Duodenal mucosa (tissue), 2 donors: ENCODE results near the gene PIP5K1B.

Experiments
- H3K27ac ChIP-seq: one replicate; pipeline ENCODE4 v1.7.0; 2013; ENCODE audit warnings: low read depth, low read length
- H3K27me3 ChIP-seq, 2 donors: one replicate each; pipeline ENCODE4 v1.7.0; 2013; ENCODE audit warnings: low read length in 2 of 2, control low read depth in 1 of 2; ENCODE audit not compliant: insufficient read depth in 2 of 2, control insufficient read depth in 1 of 2
- H3K36me3 ChIP-seq, 2 donors: one replicate each; pipeline ENCODE4 v1.7.0; 2013; ENCODE audit warnings: low read length in 2 of 2, control low read depth in 1 of 2; ENCODE audit not compliant: insufficient read depth in 2 of 2, control insufficient read depth in 1 of 2
- H3K4me1 ChIP-seq, 2 donors: one replicate each; pipeline ENCODE4 v1.7.0; 2013; ENCODE audit warnings: low read length in 2 of 2, control low read depth in 1 of 2; ENCODE audit not compliant: insufficient read depth in 2 of 2, control insufficient read depth in 1 of 2
- H3K4me3 ChIP-seq, 2 donors: one replicate each; pipeline ENCODE4 v1.7.0; 2013; ENCODE audit warnings: low read length in 2 of 2, low read depth in 1 of 2
- H3K9ac ChIP-seq, 2 donors: one replicate each; pipeline ENCODE4 v1.7.0; 2013; ENCODE audit warnings: low read length in 2 of 2, low read depth in 1 of 2
- H3K9me3 ChIP-seq, 2 donors: one replicate each; pipeline ENCODE4 v1.7.0; 2013; ENCODE audit warnings: low read length in 2 of 2, control low read depth in 1 of 2; ENCODE audit not compliant: control insufficient read depth in 1 of 2

PIP5K1B gene

DNA sequence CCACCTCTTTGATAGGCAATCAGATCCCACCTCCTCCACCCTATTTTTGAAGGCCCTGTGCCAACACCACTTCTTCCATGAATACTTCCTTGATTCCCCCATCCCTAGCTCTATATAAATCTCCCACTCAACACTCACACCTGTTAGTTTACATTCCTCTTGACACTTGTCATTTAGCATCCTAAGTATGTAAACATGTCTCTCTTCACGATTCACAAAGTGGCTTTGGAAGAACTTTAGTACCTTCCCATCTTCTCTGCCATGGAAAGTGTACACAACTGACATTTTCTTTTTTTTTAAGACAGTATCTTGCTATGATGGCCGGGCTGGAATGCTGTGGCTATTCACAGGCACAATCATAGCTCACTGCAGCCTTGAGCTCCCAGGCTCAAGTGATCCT, 329.0 kb downstream of the PIP5K1B start:
- no peaks in the 10 kb centered on the region for H3K27me3 ChIP-seq
- no peak overlapping the region for H3K9ac ChIP-seq
- H3K36me3 ChIP-seq: no peaks in the 10 kb centered on the region
- H3K27ac ChIP-seq: no peak overlapping the region
- H3K9me3 ChIP-seq: no peaks in the 10 kb centered on the region
- H3K4me3 ChIP-seq: no peak overlapping the region
- H3K4me1 ChIP-seq: peaks cover 11% of the 10 kb centered on the region in 2 donors

DNA sequence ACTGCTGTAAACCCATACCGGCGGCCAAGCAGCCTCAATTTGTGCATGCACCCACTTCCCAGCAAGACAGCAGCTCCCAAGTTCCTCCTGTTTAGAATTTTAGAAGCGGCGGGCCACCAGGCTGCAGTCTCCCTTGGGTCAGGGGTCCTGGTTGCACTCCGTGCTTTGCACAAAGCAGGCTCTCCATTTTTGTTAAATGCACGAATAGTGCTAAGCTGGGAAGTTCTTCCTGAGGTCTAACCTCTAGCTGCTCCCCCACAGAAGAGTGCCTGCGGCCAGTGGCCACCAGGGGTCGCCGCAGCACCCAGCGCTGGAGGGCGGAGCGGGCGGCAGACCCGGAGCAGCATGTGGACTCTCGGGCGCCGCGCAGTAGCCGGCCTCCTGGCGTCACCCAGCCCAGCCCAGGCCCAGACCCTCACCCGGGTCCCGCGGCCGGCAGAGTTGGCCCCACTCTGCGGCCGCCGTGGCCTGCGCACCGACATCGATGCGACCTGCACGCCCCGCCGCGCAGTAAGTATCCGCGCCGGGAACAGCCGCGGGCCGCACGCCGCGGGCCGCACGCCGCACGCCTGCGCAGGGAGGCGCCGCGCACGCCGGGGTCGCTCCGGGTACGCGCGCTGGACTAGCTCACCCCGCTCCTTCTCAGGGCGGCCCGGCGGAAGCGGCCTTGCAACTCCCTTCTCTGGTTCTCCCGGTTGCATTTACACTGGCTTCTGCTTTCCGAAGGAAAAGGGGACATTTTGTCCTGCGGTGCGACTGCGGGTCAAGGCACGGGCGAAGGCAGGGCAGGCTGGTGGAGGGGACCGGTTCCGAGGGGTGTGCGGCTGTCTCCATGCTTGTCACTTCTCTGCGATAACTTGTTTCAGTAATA, 330.6 kb downstream of the PIP5K1B start, which contains the start of gene FXN:
Gene FXN (plus strand): TSS at position 315 of the 871 bp plus-strand sequence. CDS start 31 bp downstream, at position 346.
- no peaks in the 10 kb centered on the region for H3K36me3 ChIP-seq
- H3K4me1 ChIP-seq: peaks cover 11% of the 10 kb centered on the region in 2 donors
- peak within 1 kb of the TSS; percentile 65 for H3K27ac ChIP-seq
- H3K9ac ChIP-seq: peak within 1 kb of the TSS; percentile 80 to 98
- H3K9me3 ChIP-seq: no peaks in the 10 kb centered on the region
- peak within 1 kb of the TSS; percentile 98 to 99 for H3K4me3 ChIP-seq
- H3K27me3 ChIP-seq: no peaks in the 10 kb centered on the region

DNA sequence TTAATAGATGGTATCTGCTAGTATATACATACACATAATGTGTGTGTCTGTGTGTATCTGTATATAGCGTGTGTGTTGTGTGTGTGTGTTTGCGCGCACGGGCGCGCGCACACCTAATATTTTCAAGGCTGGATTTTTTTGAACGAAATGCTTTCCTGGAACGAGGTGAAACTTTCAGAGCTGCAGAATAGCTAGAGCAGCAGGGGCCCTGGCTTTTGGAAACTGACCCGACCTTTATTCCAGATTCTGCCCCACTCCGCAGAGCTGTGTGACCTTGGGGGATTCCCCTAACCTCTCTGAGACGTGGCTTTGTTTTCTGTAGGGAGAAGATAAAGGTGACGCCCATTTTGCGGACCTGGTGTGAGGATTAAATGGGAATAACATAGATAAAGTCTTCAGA, 331.3 kb downstream of the PIP5K1B start:
- peak overlapping the region; percentile 80 to 98 for H3K9ac ChIP-seq
- no peaks in the 10 kb centered on the region for H3K9me3 ChIP-seq
- peak overlapping the region; percentile 65 for H3K27ac ChIP-seq
- H3K36me3 ChIP-seq: no peaks in the 10 kb centered on the region
- peaks cover 11% of the 10 kb centered on the region in 2 donors for H3K4me1 ChIP-seq
- peak overlapping the region; percentile 98 to 99 for H3K4me3 ChIP-seq
- no peaks in the 10 kb centered on the region for H3K27me3 ChIP-seq

DNA sequence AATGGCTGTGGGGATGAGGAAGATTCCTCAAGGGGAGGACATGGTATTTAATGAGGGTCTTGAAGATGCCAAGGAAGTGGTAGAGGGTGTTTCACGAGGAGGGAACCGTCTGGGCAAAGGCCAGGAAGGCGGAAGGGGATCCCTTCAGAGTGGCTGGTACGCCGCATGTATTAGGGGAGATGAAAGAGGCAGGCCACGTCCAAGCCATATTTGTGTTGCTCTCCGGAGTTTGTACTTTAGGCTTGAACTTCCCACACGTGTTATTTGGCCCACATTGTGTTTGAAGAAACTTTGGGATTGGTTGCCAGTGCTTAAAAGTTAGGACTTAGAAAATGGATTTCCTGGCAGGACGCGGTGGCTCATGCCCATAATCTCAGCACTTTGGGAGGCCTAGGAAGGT, 331.8 kb downstream of the PIP5K1B start:
- Histone ChIP-seq H3K27me3 (no peaks in the 10 kb centered on the region), H3K9me3 (no peaks in the 10 kb centered on the region), H3K36me3 (no peaks in the 10 kb centered on the region), H3K4me3 (peak overlapping the region; percentile 98 to 99), H3K27ac (no peak overlapping the region), H3K4me1 (peaks cover 11% of the 10 kb centered on the region in 2 donors), H3K9ac (peak overlapping the region; percentile 80 to 98)

DNA sequence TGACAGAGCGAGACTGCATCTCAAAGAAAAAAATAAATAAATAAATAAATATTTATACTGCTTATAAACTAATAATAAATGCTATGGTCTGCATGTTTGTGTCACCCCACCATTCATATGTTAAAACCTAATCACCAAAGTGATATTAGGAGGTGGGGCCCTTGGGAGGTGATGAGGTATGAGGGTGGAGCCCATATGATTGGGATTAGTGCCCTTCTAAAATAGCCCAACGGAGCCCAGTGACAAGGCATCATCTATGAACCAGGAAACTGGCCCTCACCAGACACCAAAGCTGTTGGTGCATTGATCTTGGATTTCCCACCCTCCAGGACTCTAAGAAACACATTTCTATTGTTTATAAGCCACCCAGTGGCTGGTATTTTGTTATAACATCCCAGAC, 335.6 kb downstream of the PIP5K1B start:
- Histone ChIP-seq H3K36me3 (no peaks in the 10 kb centered on the region), H3K4me3 (no peak overlapping the region), H3K4me1 (peaks cover 12 to 14% of the 10 kb centered on the region in 2 donors), H3K9me3 (no peaks in the 10 kb centered on the region), H3K27ac (no peak overlapping the region), H3K9ac (no peak overlapping the region), H3K27me3 (no peaks in the 10 kb centered on the region)

DNA sequence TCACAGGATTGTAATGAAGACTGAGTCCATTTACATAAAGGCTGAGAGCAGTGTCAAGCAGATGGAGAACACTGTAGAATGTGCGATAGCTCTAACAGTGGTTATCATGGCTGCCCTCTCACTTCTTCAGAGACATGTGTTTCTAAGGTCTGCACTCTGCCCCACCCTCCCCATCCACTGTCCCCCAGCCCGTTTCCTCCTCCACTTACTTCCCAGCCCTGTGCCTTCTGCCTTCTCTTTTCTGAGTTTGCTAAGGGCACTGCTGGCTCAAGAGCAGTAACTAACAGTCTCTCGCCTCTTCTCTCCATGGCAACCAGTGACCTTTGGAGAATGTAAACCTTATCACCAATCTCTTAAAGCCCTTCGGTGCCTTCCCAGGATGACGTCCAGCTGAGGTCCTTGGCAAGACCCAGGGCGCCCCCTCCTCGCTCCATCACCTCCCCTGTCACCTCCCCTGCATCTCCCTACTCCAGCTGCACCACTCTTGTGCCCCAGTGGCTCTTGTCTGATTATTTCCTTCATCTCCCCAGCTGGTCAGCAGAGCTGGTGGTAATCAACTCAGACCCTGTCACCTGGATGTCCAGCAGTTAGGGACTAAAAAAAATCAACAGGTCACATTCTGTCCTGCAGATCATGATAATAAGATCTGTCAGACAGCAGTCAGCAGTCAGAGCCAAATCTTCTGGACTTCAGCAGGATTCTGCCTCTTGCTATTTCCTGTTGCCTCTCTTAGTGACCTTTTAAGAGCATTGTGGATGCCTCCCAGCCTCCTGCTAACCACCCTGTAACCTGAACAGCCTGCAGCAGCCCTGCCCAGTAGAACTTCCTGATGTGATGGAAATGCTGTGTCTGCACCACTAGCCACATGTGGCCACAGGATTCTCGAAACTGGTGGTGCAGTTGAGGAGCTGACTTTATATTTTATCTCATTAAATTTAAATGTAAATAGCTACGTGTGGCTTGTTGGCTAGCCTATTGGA, 339.5 kb downstream of the PIP5K1B start:
- H3K36me3 ChIP-seq: peaks cover 0 to 27% of the 10 kb centered on the region in 2 donors
- no peak overlapping the region for H3K27ac ChIP-seq
- no peaks in the 10 kb centered on the region for H3K27me3 ChIP-seq
- H3K4me1 ChIP-seq: peaks cover 5 to 7% of the 10 kb centered on the region in 2 donors
- H3K9me3 ChIP-seq: no peaks in the 10 kb centered on the region
- no peak overlapping the region for H3K9ac ChIP-seq
- H3K4me3 ChIP-seq: no peak overlapping the region

DNA sequence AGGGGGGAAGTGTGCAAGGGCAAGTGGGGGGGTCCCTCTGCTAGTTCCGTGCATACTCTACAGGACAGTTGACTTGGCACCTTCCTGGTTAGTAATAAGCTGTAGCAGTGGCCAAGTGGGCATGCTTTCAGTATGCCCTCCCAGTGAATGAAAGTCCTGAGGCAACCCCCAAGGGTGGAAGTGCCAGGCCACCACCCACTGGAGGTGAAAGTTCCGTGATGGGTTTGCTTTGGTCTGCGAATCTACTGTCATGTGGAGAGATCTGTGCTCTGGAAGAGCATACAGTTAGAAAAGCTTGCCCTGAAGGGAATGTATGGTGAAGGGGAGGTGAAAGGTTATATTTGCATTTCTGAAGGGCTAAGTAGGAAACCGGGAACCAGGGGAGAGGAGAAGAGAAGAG, 340.8 kb downstream of the PIP5K1B start:
- Histone ChIP-seq H3K9ac (no peak overlapping the region), H3K4me3 (no peak overlapping the region), H3K27ac (no peak overlapping the region), H3K9me3 (no peaks in the 10 kb centered on the region), H3K27me3 (no peaks in the 10 kb centered on the region), H3K4me1 (peaks cover 5 to 7% of the 10 kb centered on the region in 2 donors), H3K36me3 (peaks cover 0 to 27% of the 10 kb centered on the region in 2 donors)

DNA sequence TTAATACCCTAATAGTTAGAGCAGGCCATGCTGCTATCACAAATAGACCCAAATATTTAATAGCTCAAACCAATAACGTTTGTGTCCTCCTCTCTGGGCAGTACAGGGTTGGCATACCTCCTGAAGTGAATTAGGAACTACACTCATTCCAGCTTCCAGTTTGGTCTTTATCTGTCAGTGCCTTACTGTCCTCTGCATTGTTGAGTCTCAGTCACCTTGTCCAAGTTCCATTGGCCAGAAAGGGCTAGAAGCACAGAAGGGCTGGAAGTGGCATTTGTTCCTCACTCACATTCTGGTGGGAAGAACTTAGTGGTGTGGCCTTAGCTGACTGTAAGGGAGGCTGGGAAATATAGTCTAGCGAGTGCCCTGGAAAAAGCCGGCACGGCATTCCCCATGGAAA, 341.7 kb downstream of the PIP5K1B start:
- H3K9ac ChIP-seq: no peak overlapping the region
- no peak overlapping the region for H3K27ac ChIP-seq
- H3K4me1 ChIP-seq: peaks cover 5 to 7% of the 10 kb centered on the region in 2 donors
- no peaks in the 10 kb centered on the region for H3K27me3 ChIP-seq
- peaks cover 0 to 27% of the 10 kb centered on the region in 2 donors for H3K36me3 ChIP-seq
- no peaks in the 10 kb centered on the region for H3K9me3 ChIP-seq
- no peak overlapping the region for H3K4me3 ChIP-seq

DNA sequence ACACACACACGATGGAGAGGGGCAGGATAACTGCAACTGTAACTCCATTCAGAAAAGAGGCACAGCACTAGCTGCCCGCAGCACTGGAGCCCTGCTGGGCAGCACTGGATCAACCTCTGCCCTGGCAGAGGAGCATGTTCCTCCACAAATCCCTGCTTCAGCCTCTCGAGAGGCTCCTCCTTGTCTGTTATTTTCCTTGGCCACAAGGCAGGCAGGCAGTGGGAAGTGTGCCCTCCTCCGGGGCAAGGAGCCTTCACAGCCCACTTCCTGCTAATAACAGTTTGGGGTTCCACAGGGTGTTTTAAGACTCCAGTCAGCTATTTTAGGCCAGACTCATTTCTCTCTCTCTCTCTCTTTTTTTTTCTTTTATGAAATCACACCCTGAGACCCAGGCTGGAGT, 342.3 kb downstream of the PIP5K1B start:
- Histone ChIP-seq H3K9ac (no peak overlapping the region), H3K4me1 (peaks cover 5 to 7% of the 10 kb centered on the region in 2 donors), H3K27ac (no peak overlapping the region), H3K36me3 (peaks cover 0 to 27% of the 10 kb centered on the region in 2 donors), H3K4me3 (no peak overlapping the region), H3K9me3 (no peaks in the 10 kb centered on the region), H3K27me3 (no peaks in the 10 kb centered on the region)

DNA sequence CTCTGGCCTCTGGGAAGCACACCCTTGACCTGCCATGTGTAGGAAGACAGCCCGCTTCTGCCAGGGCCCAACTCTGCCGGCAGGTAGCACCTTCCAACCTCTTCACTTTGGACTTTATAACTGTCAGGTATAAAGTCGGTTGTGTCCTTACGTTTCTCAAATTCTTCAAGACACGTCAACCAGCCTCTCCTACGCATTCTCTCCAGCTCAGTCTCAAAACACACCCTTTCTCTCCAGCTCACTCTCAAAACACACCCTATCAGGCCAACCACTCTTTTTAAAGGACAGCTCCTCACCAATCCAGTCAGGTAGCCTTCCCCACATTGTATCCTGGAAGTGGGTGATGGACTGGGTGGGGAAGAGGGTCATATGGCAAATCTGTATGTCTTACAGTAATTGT, 344.1 kb downstream of the PIP5K1B start:
- H3K27ac ChIP-seq: no peak overlapping the region
- H3K9ac ChIP-seq: no peak overlapping the region
- no peaks in the 10 kb centered on the region for H3K27me3 ChIP-seq
- peaks cover 5 to 30% of the 10 kb centered on the region in 2 donors for H3K36me3 ChIP-seq
- H3K9me3 ChIP-seq: no peaks in the 10 kb centered on the region
- H3K4me3 ChIP-seq: no peak overlapping the region
- H3K4me1 ChIP-seq: peaks cover 5 to 7% of the 10 kb centered on the region in 2 donors
